A549 (cell line): Measurements from ENCODE around the gene CLSTN2.

Experiments
- BHLHE40 ChIP-seq: IDR thresholded peaks from 2 replicates; pipeline ENCODE4 v1.6.1; 2012; ENCODE audit warnings: low read depth, low read length, inconsistent platforms
- CHD4 ChIP-seq: fragments of 200-600 bp; sonication (generic); IDR thresholded peaks from 2 replicates; pipeline ENCODE4 v1.6.1; 2016; ENCODE audit warnings: antibody characterized with exemption, mild to moderate bottlenecking, borderline replicate concordance
- CTCF ChIP-seq: fragments of >200 bp; sonication (Bioruptor Twin); formaldehyde crosslinking; IDR thresholded peaks from 3 replicates; pipeline ENCODE4 v1.5.1; 2016
- NR3C1 ChIP-seq: fragments of >200 bp; sonication (Bioruptor Twin); formaldehyde crosslinking; IDR thresholded peaks from 3 replicates; pipeline ENCODE4 v1.6.1; 2017
- POLR2A ChIP-seq: IDR thresholded peaks from 2 replicates; pipeline ENCODE4 v1.6.1; 2012; ENCODE audit warnings: mild to moderate bottlenecking, low read length
- POLR2AphosphoS2 ChIP-seq: conservative IDR thresholded peaks from 2 replicates; pipeline ENCODE4 v1.6.1; 2012; ENCODE audit warnings: low read length, improper control_type of control experiment, inconsistent platforms
- RCOR1 ChIP-seq: fragments of 150-350 bp; IDR thresholded peaks from 2 replicates; pipeline ENCODE4 v1.6.1; 2014; ENCODE audit warnings: antibody characterized with exemption, low read length, low read depth
- TF ChIP-seq, protein P1 (sequence below): fragments of >200 bp; sonication (Bioruptor Twin); formaldehyde crosslinking; IDR thresholded peaks from 3 replicates; pipeline ENCODE4 v1.6.1; 2016
- TF ChIP-seq, protein P2 (sequence below): IDR thresholded peaks from 2 replicates; pipeline ENCODE4 v1.6.1; 2012
- TF ChIP-seq, protein P3 (sequence below): fragments of 200-600 bp; sonication (generic); IDR thresholded peaks from 2 replicates; pipeline ENCODE4 v1.6.1; 2016; ENCODE audit warnings: antibody characterized with exemption, mild to moderate bottlenecking, moderate library complexity

- no peak for TF ChIP-seq POLR2A
- no peak for TF ChIP-seq CTCF
- no peak for TF ChIP-seq BHLHE40
- no peak for TF ChIP-seq NR3C1
- TF ChIP-seq POLR2AphosphoS2, result no peak
- no peak for TF ChIP-seq RCOR1
- no peak for TF ChIP-seq CHD4
- TF ChIP-seq, protein P1, sequence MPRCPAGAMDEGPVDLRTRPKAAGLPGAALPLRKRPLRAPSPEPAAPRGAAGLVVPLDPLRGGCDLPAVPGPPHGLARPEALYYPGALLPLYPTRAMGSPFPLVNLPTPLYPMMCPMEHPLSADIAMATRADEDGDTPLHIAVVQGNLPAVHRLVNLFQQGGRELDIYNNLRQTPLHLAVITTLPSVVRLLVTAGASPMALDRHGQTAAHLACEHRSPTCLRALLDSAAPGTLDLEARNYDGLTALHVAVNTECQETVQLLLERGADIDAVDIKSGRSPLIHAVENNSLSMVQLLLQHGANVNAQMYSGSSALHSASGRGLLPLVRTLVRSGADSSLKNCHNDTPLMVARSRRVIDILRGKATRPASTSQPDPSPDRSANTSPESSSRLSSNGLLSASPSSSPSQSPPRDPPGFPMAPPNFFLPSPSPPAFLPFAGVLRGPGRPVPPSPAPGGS, result no peak
- TF ChIP-seq, protein P2, sequence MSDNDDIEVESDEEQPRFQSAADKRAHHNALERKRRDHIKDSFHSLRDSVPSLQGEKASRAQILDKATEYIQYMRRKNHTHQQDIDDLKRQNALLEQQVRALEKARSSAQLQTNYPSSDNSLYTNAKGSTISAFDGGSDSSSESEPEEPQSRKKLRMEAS, result no peak
- TF ChIP-seq, protein P3, sequence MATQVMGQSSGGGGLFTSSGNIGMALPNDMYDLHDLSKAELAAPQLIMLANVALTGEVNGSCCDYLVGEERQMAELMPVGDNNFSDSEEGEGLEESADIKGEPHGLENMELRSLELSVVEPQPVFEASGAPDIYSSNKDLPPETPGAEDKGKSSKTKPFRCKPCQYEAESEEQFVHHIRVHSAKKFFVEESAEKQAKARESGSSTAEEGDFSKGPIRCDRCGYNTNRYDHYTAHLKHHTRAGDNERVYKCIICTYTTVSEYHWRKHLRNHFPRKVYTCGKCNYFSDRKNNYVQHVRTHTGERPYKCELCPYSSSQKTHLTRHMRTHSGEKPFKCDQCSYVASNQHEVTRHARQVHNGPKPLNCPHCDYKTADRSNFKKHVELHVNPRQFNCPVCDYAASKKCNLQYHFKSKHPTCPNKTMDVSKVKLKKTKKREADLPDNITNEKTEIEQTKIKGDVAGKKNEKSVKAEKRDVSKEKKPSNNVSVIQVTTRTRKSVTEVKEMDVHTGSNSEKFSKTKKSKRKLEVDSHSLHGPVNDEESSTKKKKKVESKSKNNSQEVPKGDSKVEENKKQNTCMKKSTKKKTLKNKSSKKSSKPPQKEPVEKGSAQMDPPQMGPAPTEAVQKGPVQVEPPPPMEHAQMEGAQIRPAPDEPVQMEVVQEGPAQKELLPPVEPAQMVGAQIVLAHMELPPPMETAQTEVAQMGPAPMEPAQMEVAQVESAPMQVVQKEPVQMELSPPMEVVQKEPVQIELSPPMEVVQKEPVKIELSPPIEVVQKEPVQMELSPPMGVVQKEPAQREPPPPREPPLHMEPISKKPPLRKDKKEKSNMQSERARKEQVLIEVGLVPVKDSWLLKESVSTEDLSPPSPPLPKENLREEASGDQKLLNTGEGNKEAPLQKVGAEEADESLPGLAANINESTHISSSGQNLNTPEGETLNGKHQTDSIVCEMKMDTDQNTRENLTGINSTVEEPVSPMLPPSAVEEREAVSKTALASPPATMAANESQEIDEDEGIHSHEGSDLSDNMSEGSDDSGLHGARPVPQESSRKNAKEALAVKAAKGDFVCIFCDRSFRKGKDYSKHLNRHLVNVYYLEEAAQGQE, result no peak
These were observed 452.3 kb downstream of the CLSTN2 start for GRCh38 chr3:140387244-140387643.
